Measurements from ENCODE around the gene RIMBP2. TPM values are rescaled to one million over a fixed set of nuclear protein-coding genes. Genes with fewer than 3 reads are reported as not detected.

RIMBP2 gene
- total RNA-seq, 4 donors from 2014 or later = 1.5 to 5.3 (median 2.7) TPM

GRCh38 chr12:130614530-130614905, 101.6 kb downstream of the RIMBP2 start:
- WGBS, 2 donors = 88 to 91% methylated on average over 5 of the region's 5 CpGs
- DNase-seq (ENCODE audit: low spot score in 2 of 2) = no peak
- intact Hi-C loops (cut with DNase I; ENCODE audit: low total_unique reads) = no loop called here

GRCh38 chr12:130613831-130614529, 102.1 kb downstream of the RIMBP2 start:
- no peak for TF ChIP-seq CTCF (IDR thresholded peaks at IDR 0.05)
- H3K4me3 ChIP-seq (ENCODE audit: low read depth, poor library complexity, severe bottlenecking) = no peak overlapping the region
- intact Hi-C loops (cut with DNase I; ENCODE audit: low total_unique reads) = no loop called here
- 85 to 89% methylated on average over 14 of the region's 14 CpGs for WGBS, 2 donors
- no peak for DNase-seq (ENCODE audit: low spot score in 2 of 2)

More at GRCh38 chr12:130614530-130614905, 101.6 kb downstream of the RIMBP2 start:
- no peak for TF ChIP-seq CTCF (IDR thresholded peaks at IDR 0.05)
- TF ChIP-seq POLR2A (IDR thresholded peaks at IDR 0.05) = no peak
- no peak overlapping the region for H3K4me3 ChIP-seq (ENCODE audit: low read depth, poor library complexity, severe bottlenecking)

- TF ChIP-seq CTCF (IDR thresholded peaks at IDR 0.05) (no peak), POLR2A (IDR thresholded peaks at IDR 0.05) (no peak)
- intact Hi-C loops (cut with DNase I; ENCODE audit: low total_unique reads) = no loop called here
- peak in 1 of 2 donors; percentile 74 for DNase-seq (ENCODE audit: low spot score in 2 of 2)
- WGBS, 2 donors = 93 to 96% methylated on average over 12 to 14 of the region's 14 CpGs
- no peak overlapping the region for H3K4me3 ChIP-seq (ENCODE audit: low read depth, poor library complexity, severe bottlenecking)
Observed at GRCh38 chr12:130613131-130613530, 103.0 kb downstream of the RIMBP2 start.

- H3K4me3 ChIP-seq (ENCODE audit: low read depth, poor library complexity, severe bottlenecking) = no peak overlapping the region
- intact Hi-C loops (cut with DNase I; ENCODE audit: low total_unique reads) = no loop called here
- DNase-seq (ENCODE audit: low spot score in 2 of 2) = peak in 1 of 2 donors; percentile 66
- TF ChIP-seq CTCF (IDR thresholded peaks at IDR 0.05) = no peak
- TF ChIP-seq POLR2A (IDR thresholded peaks at IDR 0.05) = no peak
- WGBS, 2 donors = 90% methylated on average over 38 to 39 of the region's 39 CpGs
Observed at GRCh38 chr12:130611026-130611905, 104.8 kb downstream of the RIMBP2 start.

- 80 to 81% methylated on average over 11 of the region's 11 CpGs for WGBS, 2 donors
- DNase-seq (ENCODE audit: low spot score in 2 of 2) = peak in 1 of 2 donors; percentile 52
- H3K4me3 ChIP-seq (ENCODE audit: low read depth, poor library complexity, severe bottlenecking) = no peak overlapping the region
- intact Hi-C loops (cut with DNase I; ENCODE audit: low total_unique reads) = no loop called here
- TF ChIP-seq POLR2A (IDR thresholded peaks at IDR 0.05) = no peak
- TF ChIP-seq CTCF (IDR thresholded peaks at IDR 0.05) = no peak
Observed at GRCh38 chr12:130609966-130610365, 106.1 kb downstream of the RIMBP2 start.

All from lower leg skin (tissue), 4 donors.